Hepatocyte (in vitro differentiated cells): ENCODE results near the gene RPS14. TPM values are rescaled to one million over a fixed set of nuclear protein-coding genes. Genes with fewer than 3 reads are reported as not detected.

Experiments used
- DNase-seq: peaks from one replicate; pipeline ENCODE4 v3.0.0-alpha.2; 2016; ENCODE audit warnings: low spot score
- H2AFZ ChIP-seq: fragments of 200-600 bp; sonication (generic); 2 replicates; pipeline ENCODE4 v1.6.0; 2016; ENCODE audit warnings: antibody characterized with exemption, mild to moderate bottlenecking
- H3K27ac ChIP-seq: fragments of 200-600 bp; sonication (generic); 2 replicates; pipeline ENCODE4 v1.5.1; 2016; ENCODE audit warnings: mild to moderate bottlenecking
- H3K27me3 ChIP-seq: fragments of 200-600 bp; sonication (generic); 2 replicates; pipeline ENCODE4 v1.6.1; 2016
- H3K36me3 ChIP-seq: fragments of 200-600 bp; sonication (generic); replicated peaks from 2 replicates; pipeline ENCODE4 v1.5.1; 2016; ENCODE audit warnings: low read depth; ENCODE audit not compliant: insufficient read depth
- H3K4me1 ChIP-seq: fragments of 200-600 bp; sonication (generic); 2 replicates; pipeline ENCODE4 v1.5.1; 2016; ENCODE audit warnings: mild to moderate bottlenecking, moderate library complexity; ENCODE audit not compliant: insufficient read depth
- H3K4me2 ChIP-seq: fragments of 200-600 bp; sonication (generic); 2 replicates; pipeline ENCODE4 v1.6.0; 2016
- H3K4me3 ChIP-seq: fragments of 200-600 bp; sonication (generic); 2 replicates; pipeline ENCODE4 v1.5.1; 2016; ENCODE audit warnings: mild to moderate bottlenecking
- H3K79me2 ChIP-seq: fragments of 200-600 bp; sonication (generic); 2 replicates; pipeline ENCODE4 v1.6.0; 2017; ENCODE audit warnings: mild to moderate bottlenecking
- H3K9me2 ChIP-seq: fragments of 200-600 bp; sonication (generic); replicated peaks from 2 replicates; pipeline ENCODE4 v1.6.0; 2017; ENCODE audit warnings: mild to moderate bottlenecking; ENCODE audit not compliant: insufficient read depth
- H3K9me3 ChIP-seq: fragments of 200-600 bp; sonication (generic); 2 replicates; pipeline ENCODE4 v1.5.1; 2016; ENCODE audit warnings: low read depth, mild to moderate bottlenecking
- H4K20me1 ChIP-seq: fragments of 200-600 bp; sonication (generic); 2 replicates; pipeline ENCODE4 v1.6.0; 2016; ENCODE audit warnings: mild to moderate bottlenecking; ENCODE audit not compliant: insufficient read depth, poor library complexity, severe bottlenecking
- CTCF ChIP-seq: fragments of 200-600 bp; sonication (generic); IDR thresholded peaks from 2 replicates; pipeline ENCODE4 v1.5.1; 2016; ENCODE audit warnings: antibody characterized with exemption, mild to moderate bottlenecking; ENCODE audit not compliant: poor library complexity
- EZH2 ChIP-seq: fragments of 200-600 bp; sonication (generic); IDR thresholded peaks from 2 replicates; pipeline ENCODE4 v1.6.1; 2016; ENCODE audit warnings: antibody characterized with exemption, mild to moderate bottlenecking, borderline replicate concordance
- EZH2phosphoT487 ChIP-seq: fragments of 200-600 bp; sonication (generic); IDR thresholded peaks from one replicate; pipeline ENCODE4 v1.6.1; 2018; ENCODE audit warnings: antibody characterized with exemption, mild to moderate bottlenecking, low read depth, moderate library complexity; ENCODE audit not compliant: unreplicated experiment, severe bottlenecking
- WGBS: methylation state at CpG from one replicate; pipeline ENCODE4 v1.1.6; 2016; ENCODE audit warnings: low lambda C conversion rate; ENCODE audit errors: missing lambda C conversion rate; 5-methylcytosine and 5-hydroxymethylcytosine counted together
- polyA plus RNA-seq: library from polyadenylated mRNA; unstranded; fragments of >200 nt; fragmentation: Nextera tagmentation; extraction: Ambion mirVana; gene quantifications from 2 replicates; pipeline ENCODE4 v1.2.1, GENCODE V29; 2016
- total RNA-seq: library from RNA; depleted of rRNA; stranded (reverse); fragments of >200 nt; gene quantifications from 2 replicates; pipeline ENCODE4 v1.2.3, GENCODE V29; 2014

RPS14 gene
- total and polyA plus RNA-seq, 2 experiments from 2014 or later = 1,067 to 2,319 TPM

- Histone ChIP-seq H3K4me1 (peaks cover 6% of the 10 kb centered on the region), H3K27ac (no peak overlapping the region), H4K20me1 (peaks cover 44% of the 10 kb centered on the region), H3K4me3 (no peak overlapping the region), H3K79me2 (peaks cover 34% of the 10 kb centered on the region), H3K36me3 (no peaks in the 10 kb centered on the region), H2AFZ (no peak overlapping the region), H3K9me3 (no peaks in the 10 kb centered on the region), H3K27me3 (no peaks in the 10 kb centered on the region), H3K9me2 (no peaks in the 10 kb centered on the region), H3K4me2 (peak overlapping the region; percentile 85)
- WGBS = 96% methylated on average over 6 of the region's 6 CpGs
- TF ChIP-seq CTCF (no peak), EZH2 (no peak), EZH2phosphoT487 (no peak)
- no peak for DNase-seq
Measured at GRCh38 chr5:150447188-150447587, 2.4 kb downstream of the RPS14 start.

GRCh38 chr5:150446583-150446982 lies 3.0 kb downstream of the RPS14 start:
- Histone ChIP-seq H4K20me1 (peaks cover 44% of the 10 kb centered on the region), H3K79me2 (peaks cover 34% of the 10 kb centered on the region), H3K4me3 (no peak overlapping the region), H3K36me3 (no peaks in the 10 kb centered on the region), H3K27me3 (no peaks in the 10 kb centered on the region), H3K4me2 (no peak overlapping the region), H3K27ac (no peak overlapping the region), H3K9me2 (no peaks in the 10 kb centered on the region), H3K9me3 (no peaks in the 10 kb centered on the region), H2AFZ (no peak overlapping the region), H3K4me1 (peaks cover 6% of the 10 kb centered on the region)
- TF ChIP-seq CTCF = no peak
- TF ChIP-seq EZH2phosphoT487 = no peak
- no peak for TF ChIP-seq EZH2
- DNase-seq = no peak
- 95% methylated on average over 6 of the region's 6 CpGs for WGBS

GRCh38 chr5:150446088-150446487 lies 3.5 kb downstream of the RPS14 start:
- Histone ChIP-seq H3K36me3 (no peaks in the 10 kb centered on the region), H3K27me3 (no peaks in the 10 kb centered on the region), H3K4me1 (peaks cover 6% of the 10 kb centered on the region), H3K4me3 (no peak overlapping the region), H4K20me1 (peaks cover 44% of the 10 kb centered on the region), H2AFZ (no peak overlapping the region), H3K27ac (no peak overlapping the region), H3K79me2 (peaks cover 34% of the 10 kb centered on the region), H3K4me2 (no peak overlapping the region), H3K9me3 (no peaks in the 10 kb centered on the region), H3K9me2 (no peaks in the 10 kb centered on the region)
- DNase-seq = no peak
- WGBS = 96% methylated on average over 2 of the region's 2 CpGs
- TF ChIP-seq EZH2 = no peak
- no peak for TF ChIP-seq CTCF
- TF ChIP-seq EZH2phosphoT487 = no peak

GRCh38 chr5:150444770-150445169 lies 4.8 kb downstream of the RPS14 start:
- Histone ChIP-seq H3K79me2 (peaks cover 34% of the 10 kb centered on the region), H2AFZ (no peak overlapping the region), H3K4me3 (no peak overlapping the region), H4K20me1 (peaks cover 44% of the 10 kb centered on the region), H3K9me3 (no peaks in the 10 kb centered on the region), H3K4me2 (no peak overlapping the region), H3K9me2 (no peaks in the 10 kb centered on the region), H3K4me1 (peaks cover 6% of the 10 kb centered on the region), H3K36me3 (no peaks in the 10 kb centered on the region), H3K27ac (no peak overlapping the region), H3K27me3 (no peaks in the 10 kb centered on the region)
- DNase-seq = no peak
- WGBS = 92% methylated on average over 9 of the region's 9 CpGs
- TF ChIP-seq EZH2 (no peak), EZH2phosphoT487 (no peak), CTCF (no peak)
